Measurements from ENCODE around the gene USP32. TPM values are rescaled to one million over a fixed set of nuclear protein-coding genes. Genes with fewer than 3 reads are reported as not detected.

USP32 gene
- total RNA-seq, 4 donors from 2014 or later, result 29.1 to 74.1 (median 42.5) TPM

- intact Hi-C loops (cut with DNase I), result no loop called here
- peaks cover 0 to 8% (median 0%) of the 10 kb centered on the region in 4 donors for H3K27me3 ChIP-seq
- H3K27ac ChIP-seq, result no peak overlapping the region
- TF ChIP-seq CTCF (IDR thresholded peaks at IDR 0.05), result no peak
- no peak for TF ChIP-seq POLR2A (IDR thresholded peaks at IDR 0.05)
- H3K9me3 ChIP-seq, result no peaks in the 10 kb centered on the region
- DNase-seq, result no peak
- H3K4me3 ChIP-seq, result no peak overlapping the region
- no peaks in the 10 kb centered on the region for H3K4me1 ChIP-seq
- 82 to 83% methylated on average over 6 of the region's 6 CpGs for WGBS, 2 donors
- no peaks in the 10 kb centered on the region for H3K36me3 ChIP-seq
Measured at GRCh38 chr17:60403962-60404361, 12.0 kb upstream of the USP32 start.

GRCh38 chr17:60403523-60403810, 11.5 kb upstream of the USP32 start:
- WGBS, 2 donors, result 74% methylated on average over 3 of the region's 3 CpGs
- no peak for TF ChIP-seq CTCF (IDR thresholded peaks at IDR 0.05)
- TF ChIP-seq POLR2A (IDR thresholded peaks at IDR 0.05), result no peak
- no peaks in the 10 kb centered on the region for H3K36me3 ChIP-seq
- no peak overlapping the region for H3K4me3 ChIP-seq
- H3K27ac ChIP-seq, result no peak overlapping the region
- H3K27me3 ChIP-seq, result peaks cover 0 to 8% (median 0%) of the 10 kb centered on the region in 4 donors
- H3K9me3 ChIP-seq, result no peaks in the 10 kb centered on the region
- no peak for DNase-seq
- no peaks in the 10 kb centered on the region for H3K4me1 ChIP-seq
- intact Hi-C loops (cut with DNase I), result no loop called here

DNA sequence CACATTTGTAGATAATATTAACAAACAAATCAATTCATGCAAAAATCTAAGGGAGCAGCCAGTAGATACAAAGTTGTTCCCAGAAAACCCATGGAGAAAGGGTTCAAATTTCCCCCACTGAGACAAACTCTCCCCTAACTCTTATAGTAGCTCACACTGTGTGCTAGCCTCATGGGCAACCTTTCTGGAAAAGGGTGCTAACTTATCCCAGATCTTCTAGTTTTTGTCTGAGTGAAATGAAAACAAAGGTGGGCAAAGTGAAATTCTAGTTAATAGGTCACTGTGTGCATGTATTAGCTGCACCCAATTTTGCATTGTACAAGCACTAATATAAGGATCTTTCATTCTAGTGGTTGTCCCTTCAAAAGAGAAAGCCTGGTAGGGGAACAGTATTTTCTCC, 9.9 kb upstream of the USP32 start:
- Histone ChIP-seq H3K4me1 (no peaks in the 10 kb centered on the region), H3K36me3 (no peaks in the 10 kb centered on the region), H3K27me3 (peaks cover 0 to 8% (median 0%) of the 10 kb centered on the region in 4 donors), H3K27ac (no peak overlapping the region), H3K4me3 (no peak overlapping the region), H3K9me3 (no peaks in the 10 kb centered on the region)
- intact Hi-C loops (cut with DNase I), result no loop called here
- TF ChIP-seq POLR2A (IDR thresholded peaks at IDR 0.05), result no peak
- no peak for TF ChIP-seq CTCF (IDR thresholded peaks at IDR 0.05)
- DNase-seq, result no peak

GRCh38 chr17:60398227-60398959, 6.5 kb upstream of the USP32 start:
- WGBS, 2 donors, result 49 to 70% methylated on average over 3 of the region's 3 CpGs
- intact Hi-C loops (cut with DNase I), result no loop called here
- peak overlapping the region in 1 of 4 donors; percentile 57 for H3K27ac ChIP-seq
- no peaks in the 10 kb centered on the region for H3K36me3 ChIP-seq
- peaks cover 0 to 3% (median 0%) of the 10 kb centered on the region in 4 donors for H3K27me3 ChIP-seq
- TF ChIP-seq CTCF (IDR thresholded peaks at IDR 0.05), result no peak
- TF ChIP-seq POLR2A (IDR thresholded peaks at IDR 0.05), result no peak
- H3K4me1 ChIP-seq, result peaks cover 0 to 29% (median 4%) of the 10 kb centered on the region in 3 donors
- no peak overlapping the region for H3K4me3 ChIP-seq
- no peaks in the 10 kb centered on the region for H3K9me3 ChIP-seq
- no peak for DNase-seq

GRCh38 chr17:60396412-60396811, 4.5 kb upstream of the USP32 start:
- 72 to 81% methylated on average over 3 of the region's 3 CpGs for WGBS, 2 donors
- peaks cover 0 to 37% (median 11%) of the 10 kb centered on the region in 3 donors for H3K4me1 ChIP-seq
- no peaks in the 10 kb centered on the region for H3K9me3 ChIP-seq
- no peak for DNase-seq
- peaks cover 0 to 3% (median 0%) of the 10 kb centered on the region in 4 donors for H3K27me3 ChIP-seq
- H3K4me3 ChIP-seq, result no peak overlapping the region
- intact Hi-C loops (cut with DNase I), result no loop called here
- TF ChIP-seq CTCF (IDR thresholded peaks at IDR 0.05), result no peak
- no peak for TF ChIP-seq POLR2A (IDR thresholded peaks at IDR 0.05)
- H3K36me3 ChIP-seq, result no peaks in the 10 kb centered on the region
- H3K27ac ChIP-seq, result no peak overlapping the region
